Panc1 (cell line): ENCODE measurements around the gene PIK3R6. TPM values are rescaled to one million over a fixed set of nuclear protein-coding genes. Genes with fewer than 3 reads are reported as not detected.
"Not testable (repeated sequence)": the region's sequence is repeated elsewhere in the genome, so short reads cannot be mapped to it uniquely, and the experiment has no call there.

Experiments
- ATAC-seq: fragments of 200-7000 bp; cut with Tn5 transposase; 2 replicates; pipeline ENCODE4 v1.9.1; 2020; ENCODE audit warnings: mild to moderate bottlenecking, moderate library complexity
- BruUV-seq: library from RNA; stranded (reverse); fragments of 400-500 nt; replicated peaks from 2 replicates; lab custom pipeline; 2021; lab: Mats Ljungman, UMichigan
- CTCF ChIA-PET: fragments of 300-600 bp; sonication (Branson Sonifier 250); formaldehyde crosslinking; loops from one replicate; lab custom pipeline; 2022; ENCODE audit warnings: antibody characterized with exemption; lab: Charles Lee
- POLR2A ChIA-PET: fragments of 300-600 bp; sonication (Branson Sonifier 250); formaldehyde crosslinking; loops from one replicate; lab custom pipeline; 2022; ENCODE audit warnings: antibody characterized with exemption; lab: Charles Lee
- DNase-seq: peaks from one replicate; pipeline ENCODE4 v3.0.0-alpha.2; 2010; ENCODE audit warnings: low read depth, low spot score
- H3K27ac ChIP-seq: 2 replicates; pipeline ENCODE4 v1.5.1; 2011; ENCODE audit warnings: mild to moderate bottlenecking, low read length, inconsistent platforms
- H3K27me3 ChIP-seq: fragments of 200-500 bp; sonication (Bioruptor generic); 2 replicates; pipeline ENCODE4 v1.6.0; 2014; ENCODE audit warnings: low read length, inconsistent platforms; ENCODE audit not compliant: control insufficient read depth, insufficient read depth
- H3K36me3 ChIP-seq: fragments of 200-500 bp; sonication (Bioruptor generic); 2 replicates; pipeline ENCODE4 v1.5.1; 2014; ENCODE audit warnings: inconsistent platforms, mild to moderate bottlenecking, low read length, moderate library complexity; ENCODE audit not compliant: control insufficient read depth, insufficient read depth
- H3K4me1 ChIP-seq: 2 replicates; pipeline ENCODE4 v1.5.1; 2011; ENCODE audit warnings: inconsistent platforms, mild to moderate bottlenecking, low read length, moderate library complexity; ENCODE audit not compliant: control insufficient read depth, insufficient read depth
- H3K4me3 ChIP-seq, 2 experiments: 2 replicates each; pipeline ENCODE4 v1.5.1; 2011 to 2012; ENCODE audit warnings: low read depth in 2 of 2, low read length in 2 of 2, mild to moderate bottlenecking in 2 of 2, inconsistent platforms in 1 of 2, moderate library complexity in 1 of 2
- H3K9me3 ChIP-seq: fragments of 200-500 bp; sonication (Bioruptor generic); 2 replicates; pipeline ENCODE4 v1.5.1; 2014; ENCODE audit warnings: low read depth, mild to moderate bottlenecking, inconsistent platforms, low read length, moderate library complexity; ENCODE audit not compliant: control insufficient read depth, insufficient read depth
- POLR2AphosphoS5 ChIP-seq: IDR thresholded peaks from 2 replicates; pipeline ENCODE4 v1.6.1; 2012; ENCODE audit warnings: mild to moderate bottlenecking, low read depth, low read length, moderate library complexity
- REST ChIP-seq, 2 experiments: IDR thresholded peaks; 2 replicates each; pipeline ENCODE4 v1.6.1; 2011 to 2012; ENCODE audit warnings: low read depth in 2 of 2, control low read depth in 1 of 2, low read length in 1 of 2, mild to moderate bottlenecking in 1 of 2, moderate library complexity in 1 of 2; ENCODE audit not compliant: insufficient read depth in 1 of 2
- SIN3A ChIP-seq: IDR thresholded peaks from 2 replicates; pipeline ENCODE4 v1.6.1; 2012; ENCODE audit warnings: low read depth, mild to moderate bottlenecking, low read length, moderate library complexity, borderline replicate concordance; ENCODE audit not compliant: insufficient read depth
- TCF7L2 ChIP-seq: IDR thresholded peaks from 2 replicates; pipeline ENCODE4 v1.6.1; 2011; ENCODE audit warnings: mild to moderate bottlenecking, low read depth, low read length, inconsistent platforms
- in situ Hi-C: cut with HindIII; loops from 2 replicates; pipeline ENCODE4 v1.10.0; 2016; ENCODE audit warnings: low sequenced_read_pairs, low pct_unique_long_range_greater_than_20kb
- intact Hi-C: fragments of 100-400 bp; cut with micrococcal nuclease; formaldehyde crosslinking; loops from one replicate; pipeline ENCODE4 v1.10.0; 2022; ENCODE audit not compliant: unreplicated experiment
- total RNA-seq: library from RNA; stranded (reverse); gene quantifications from one replicate; pipeline ENCODE4 v1.2.1, GENCODE V29; 2021; ENCODE audit not compliant: unreplicated experiment
- TF ChIP-seq, protein P1 (sequence below): fragments of 450-650 bp; IDR thresholded peaks from 2 replicates; pipeline ENCODE4 v1.5.1; 2017; ENCODE audit warnings: mild to moderate bottlenecking

The PIK3R6 gene
- total RNA-seq, 1 experiment from 2014 or later = not detected

DNA sequence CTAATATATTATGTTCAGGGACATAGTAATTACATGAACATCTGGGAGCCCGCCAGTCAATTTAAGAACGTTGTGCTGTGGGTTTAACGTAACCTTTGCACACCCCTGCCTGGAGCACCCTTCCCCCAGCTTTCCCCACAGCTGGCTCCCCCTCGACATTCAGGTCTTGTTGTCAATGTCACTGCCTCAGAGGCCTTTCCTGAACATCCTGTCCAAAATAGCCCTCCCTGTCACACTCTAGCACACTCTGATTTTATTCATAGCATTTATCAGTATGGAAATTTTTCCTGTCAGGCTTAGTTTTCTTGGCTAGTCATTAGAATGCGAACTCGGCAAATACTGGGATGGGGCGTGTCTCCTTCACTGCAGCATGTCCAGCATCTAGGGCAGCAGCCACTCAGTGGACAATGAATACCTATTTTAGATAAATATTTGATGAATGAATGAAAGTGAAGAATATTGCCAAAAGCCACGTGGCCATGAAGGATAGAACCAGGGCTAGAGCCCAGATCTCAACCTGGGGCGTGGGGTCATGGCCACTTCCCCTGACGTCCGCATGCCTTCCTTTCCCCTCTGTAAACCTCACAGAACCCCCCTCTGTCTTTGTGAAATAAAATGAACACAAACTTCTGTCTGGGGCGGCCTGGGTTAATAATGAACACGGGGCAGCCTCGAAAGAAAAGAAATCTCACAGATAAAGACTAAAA lies 10.5 kb downstream of the PIK3R6 start:
- ATAC-seq (no peak), DNase-seq (no peak)
- no peak overlapping the region for H3K4me3 ChIP-seq
- intact Hi-C loops (no loop called here), in situ Hi-C loops (no loop called here)
- no peaks in the 10 kb centered on the region for H3K9me3 ChIP-seq
- no peaks in the 10 kb centered on the region; the same call in 1 of the 2 replicates for H3K27me3 ChIP-seq
- POLR2A ChIA-PET = no interaction called here
- no peaks in the 10 kb centered on the region for H3K4me1 ChIP-seq
- no peak for TF ChIP-seq TCF7L2
- H3K27ac ChIP-seq = no peak overlapping the region
- H3K36me3 ChIP-seq = no peaks in the 10 kb centered on the region
- BruUV-seq = no TSS peak
- CTCF ChIA-PET = no interaction called here

DNA sequence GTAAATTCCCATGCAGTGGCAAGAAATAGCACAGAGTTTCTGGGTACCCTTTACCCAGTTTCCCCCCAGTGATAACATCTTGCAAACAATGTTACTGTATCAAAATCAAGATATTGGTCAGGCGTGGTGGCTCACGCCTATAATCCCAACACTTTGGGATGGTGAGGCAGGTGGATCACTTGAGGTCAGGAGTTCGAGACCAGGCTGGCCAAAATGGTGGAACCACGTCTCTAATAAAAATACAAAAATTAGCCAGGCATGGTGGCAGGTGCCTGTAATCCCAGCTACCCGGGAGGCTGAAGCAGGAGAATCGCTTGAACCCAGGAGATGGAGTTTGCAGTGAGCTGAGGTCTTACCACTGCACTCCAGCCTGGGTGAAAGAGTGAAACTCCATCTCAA lies 11.3 kb downstream of the PIK3R6 start:
- CTCF ChIA-PET, POLR2A ChIA-PET, intact Hi-C loops: not testable (repeated sequence)

DNA sequence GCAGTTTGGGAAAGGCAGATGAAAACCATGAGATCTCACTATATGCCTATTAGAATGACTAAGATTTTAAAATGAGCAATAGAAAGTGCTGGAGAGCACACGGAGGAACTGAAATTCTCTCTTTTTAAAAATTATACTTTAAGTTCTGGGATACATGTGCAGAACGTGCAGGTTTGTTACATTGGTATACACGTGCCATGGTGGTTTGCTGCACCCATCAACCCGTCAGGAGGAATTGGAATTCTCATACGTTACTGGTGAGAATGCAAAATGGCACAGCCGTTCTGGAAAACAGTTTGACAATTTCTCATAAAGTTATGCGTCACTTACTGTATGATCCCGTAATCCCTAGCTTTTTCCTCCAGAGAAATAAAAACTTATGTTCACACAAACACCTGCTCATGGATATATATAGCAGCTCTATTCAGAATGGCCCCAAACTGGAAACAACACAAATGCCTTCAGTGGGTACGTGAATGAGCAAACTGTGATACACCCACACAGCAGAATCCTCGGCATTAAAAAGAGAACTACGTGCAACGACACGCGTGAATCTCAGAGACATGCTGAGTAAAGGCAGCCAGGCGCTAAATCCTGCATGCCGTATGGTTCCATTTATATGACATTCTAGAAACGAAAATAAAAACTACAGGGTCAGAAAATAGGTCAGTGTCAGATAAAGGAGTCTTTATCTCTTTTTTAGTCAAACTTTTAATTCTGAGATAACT lies 11.8 kb downstream of the PIK3R6 start:
- Histone ChIP-seq H3K27me3 (no peaks in the 10 kb centered on the region; the same call in 1 of the 2 replicates), H3K36me3 (no peaks in the 10 kb centered on the region), H3K27ac (no peak overlapping the region), H3K4me1 (no peaks in the 10 kb centered on the region), H3K9me3 (no peaks in the 10 kb centered on the region), H3K4me3 (no peak overlapping the region)
- TF ChIP-seq, protein P1, sequence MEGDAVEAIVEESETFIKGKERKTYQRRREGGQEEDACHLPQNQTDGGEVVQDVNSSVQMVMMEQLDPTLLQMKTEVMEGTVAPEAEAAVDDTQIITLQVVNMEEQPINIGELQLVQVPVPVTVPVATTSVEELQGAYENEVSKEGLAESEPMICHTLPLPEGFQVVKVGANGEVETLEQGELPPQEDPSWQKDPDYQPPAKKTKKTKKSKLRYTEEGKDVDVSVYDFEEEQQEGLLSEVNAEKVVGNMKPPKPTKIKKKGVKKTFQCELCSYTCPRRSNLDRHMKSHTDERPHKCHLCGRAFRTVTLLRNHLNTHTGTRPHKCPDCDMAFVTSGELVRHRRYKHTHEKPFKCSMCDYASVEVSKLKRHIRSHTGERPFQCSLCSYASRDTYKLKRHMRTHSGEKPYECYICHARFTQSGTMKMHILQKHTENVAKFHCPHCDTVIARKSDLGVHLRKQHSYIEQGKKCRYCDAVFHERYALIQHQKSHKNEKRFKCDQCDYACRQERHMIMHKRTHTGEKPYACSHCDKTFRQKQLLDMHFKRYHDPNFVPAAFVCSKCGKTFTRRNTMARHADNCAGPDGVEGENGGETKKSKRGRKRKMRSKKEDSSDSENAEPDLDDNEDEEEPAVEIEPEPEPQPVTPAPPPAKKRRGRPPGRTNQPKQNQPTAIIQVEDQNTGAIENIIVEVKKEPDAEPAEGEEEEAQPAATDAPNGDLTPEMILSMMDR = no peak
- TF ChIP-seq REST (IDR thresholded peaks at IDR 0.05; ENCODE audit: insufficient read depth in 1 of 2, low read depth in 2 of 2, low read length in 1 of 2) = no peak
- no peak for TF ChIP-seq TCF7L2
- TF ChIP-seq SIN3A = no peak
- TF ChIP-seq POLR2AphosphoS5 = no peak
- ATAC-seq = no peak
- no peak for DNase-seq
- BruUV-seq = no TSS peak
- in situ Hi-C loops (no loop called here), intact Hi-C loops (no loop called here)
- ChIA-PET POLR2A (no interaction called here), CTCF (no interaction called here)

More for the DNA sequence above, 11.3 kb downstream of the PIK3R6 start:
- in situ Hi-C loops, H3K4me1 ChIP-seq, H3K36me3 ChIP-seq, H3K27me3 ChIP-seq, DNase-seq, H3K27ac ChIP-seq, BruUV-seq, H3K9me3 ChIP-seq, ATAC-seq, H3K4me3 ChIP-seq: not testable (repeated sequence)
